ENCODE data around the gene GLOD4. TPM values are rescaled to one million over a fixed set of nuclear protein-coding genes. Genes with fewer than 3 reads are reported as not detected.

The GLOD4 gene, protein sequence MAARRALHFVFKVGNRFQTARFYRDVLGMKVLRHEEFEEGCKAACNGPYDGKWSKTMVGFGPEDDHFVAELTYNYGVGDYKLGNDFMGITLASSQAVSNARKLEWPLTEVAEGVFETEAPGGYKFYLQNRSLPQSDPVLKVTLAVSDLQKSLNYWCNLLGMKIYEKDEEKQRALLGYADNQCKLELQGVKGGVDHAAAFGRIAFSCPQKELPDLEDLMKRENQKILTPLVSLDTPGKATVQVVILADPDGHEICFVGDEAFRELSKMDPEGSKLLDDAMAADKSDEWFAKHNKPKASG
- total RNA-seq: 55.2 and 65.7 TPM in 2 replicates

GRCh38 chr17:781805-782731, at the start of gene GLOD4, which contains the start of gene MRM3:
Gene GLOD4 (minus strand): TSS chr17:782280. CDS start chr17:782255, 25 bp downstream.
Gene MRM3 (plus strand): TSS chr17:782353. CDS start chr17:782379, 26 bp downstream.

DNA sequence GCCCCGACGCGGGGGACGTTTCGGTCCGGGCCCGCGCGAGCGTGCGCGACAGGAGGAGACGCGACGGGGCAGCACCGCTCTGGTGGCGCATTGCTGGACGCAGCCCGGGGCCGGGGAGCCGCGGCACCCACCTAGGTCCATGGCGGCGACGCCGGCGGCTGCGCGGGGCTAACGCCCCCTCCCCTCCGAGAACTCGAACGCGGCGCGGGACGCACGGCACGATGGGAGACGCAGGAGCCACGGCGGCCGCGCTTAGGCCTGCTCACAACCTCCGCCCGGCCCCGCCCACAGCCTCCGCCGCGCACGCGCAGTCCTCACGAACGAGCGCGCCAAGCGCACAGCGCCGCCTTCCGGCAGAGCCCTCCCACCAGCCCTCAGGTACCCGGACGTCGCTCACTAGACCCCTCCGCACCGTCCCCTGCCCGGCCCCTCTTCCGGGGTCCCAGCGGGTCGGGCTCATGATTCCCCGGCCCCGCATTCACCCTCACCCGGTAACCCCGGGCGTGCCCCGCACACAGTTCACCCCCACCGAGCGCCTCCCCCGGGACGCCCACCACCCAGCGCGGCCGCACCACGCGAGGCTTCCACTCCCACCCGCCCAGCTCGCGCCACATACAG, 30.0 kb downstream of the GLOD4 start, which contains the start of gene GEMIN4:
TSS of gene GEMIN4 (minus strand) at position 263 of the 618 bp plus-strand sequence. CDS start at position 141, 122 bp downstream.

GRCh38 chr17:732067-732901, 49.8 kb downstream of the GLOD4 start, which contains the start of gene TLCD3A:
Gene TLCD3A (plus strand): TSS chr17:732596. CDS start chr17:732648, 52 bp downstream.

Other genes with a start within 250 kb of the GLOD4 start
- 24.9 and 26.1 TPM in 2 replicates for gene VPS53, start 67.4 kb downstream of the GLOD4 start, total RNA-seq
- gene TLCD3A, start 49.7 kb downstream of the GLOD4 start, total RNA-seq: 23.3 and 34.3 TPM in 2 replicates
- 19.1 and 21.9 TPM in 2 replicates for gene GEMIN4, start 30.0 kb downstream of the GLOD4 start, total RNA-seq
- 20.9 and 22.9 TPM in 2 replicates for gene MRM3, start 73 bp upstream of the GLOD4 start, total RNA-seq
- 61.4 and 94.7 TPM in 2 replicates for gene NXN, start 197.5 kb upstream of the GLOD4 start, total RNA-seq
- gene TIMM22, start 214.8 kb upstream of the GLOD4 start, total RNA-seq: 20.9 and 23.1 TPM in 2 replicates